Tibial nerve (tissue), 4 donors: Measurements from ENCODE around the gene DLGAP1. TPM values are rescaled to one million over a fixed set of nuclear protein-coding genes. Genes with fewer than 3 reads are reported as not detected.

Experiments
- DNase-seq, 2 donors: peaks; one replicate each; pipeline ENCODE4 v3.0.0-alpha.2; 2019; ENCODE audit warnings: low spot score in 2 of 2
- H3K27ac ChIP-seq, 4 donors: fragments of 200-600 bp; sonication (generic) in 3 of 4; one replicate each; pipeline ENCODE4 v1.5.1; 2017 to 2019; ENCODE audit warnings: mild to moderate bottlenecking in 1 of 4
- H3K27me3 ChIP-seq, 2 donors: fragments of 200-600 bp; sonication (generic) in 1 of 2; one replicate each; pipeline versions ENCODE4 v1.5.1 to v1.6.0; 2017 to 2019
- H3K36me3 ChIP-seq, 3 donors: fragments of 200-600 bp; sonication (generic); one replicate each; pipeline ENCODE4 v1.5.1; 2018 to 2019
- H3K4me1 ChIP-seq, 4 donors: fragments of 200-600 bp; sonication (generic) in 3 of 4; one replicate each; pipeline ENCODE4 v1.5.1; 2017 to 2019
- H3K4me3 ChIP-seq, 4 donors: fragments of 200-600 bp; sonication (generic) in 3 of 4; one replicate each; pipeline ENCODE4 v1.5.1; 2017 to 2019; ENCODE audit warnings: mild to moderate bottlenecking in 1 of 4, moderate library complexity in 1 of 4
- H3K9me3 ChIP-seq, 4 donors: fragments of 200-600 bp; sonication (generic) in 3 of 4; one replicate each; pipeline ENCODE4 v1.5.1; 2017 to 2019
- CTCF ChIP-seq, 5 experiments: fragments of 200-600 bp in 3 of 5; fragments of 450-650 bp in 2 of 5; sonication (generic) in 3 of 5; IDR thresholded peaks; one replicate each; pipeline ENCODE4 v1.5.1; 2016 to 2019; ENCODE audit warnings: antibody characterized with exemption in 5 of 5, mild to moderate bottlenecking in 3 of 5, moderate library complexity in 2 of 5
- EP300 ChIP-seq, 2 donors: sonication (generic); formaldehyde crosslinking; IDR thresholded peaks; one replicate each; pipeline ENCODE4 v1.6.1; 2017; ENCODE audit warnings: antibody characterized with exemption in 2 of 2, mild to moderate bottlenecking in 1 of 2
- POLR2A ChIP-seq, 2 donors: fragments of 450-650 bp; IDR thresholded peaks; one replicate each; pipeline ENCODE4 v1.6.1; 2017; ENCODE audit warnings: antibody characterized with exemption in 2 of 2, mild to moderate bottlenecking in 2 of 2, moderate library complexity in 2 of 2
- WGBS, 2 donors: methylation state at CpG; one replicate each; pipeline ENCODE4 v1.1.5; 2018; 5-methylcytosine and 5-hydroxymethylcytosine counted together
- total RNA-seq, 4 donors: library from RNA; depleted of rRNA; stranded (reverse); fragments of >200 nt; gene quantifications; one replicate each; pipeline ENCODE4 v1.1.0, GENCODE V29; 2016

DLGAP1 gene
- total RNA-seq, 4 donors from 2014 or later, result 1.5 to 18.3 (median 2.5) TPM

GRCh38 chr18:3693410-3693809 is 761.7 kb downstream of the DLGAP1 start:
- WGBS, 2 donors, result 37 to 51% methylated on average over 2 of the region's 2 CpGs
- Histone ChIP-seq H3K27ac (no peak overlapping the region), H3K27me3 (no peaks in the 10 kb centered on the region), H3K36me3 (no peaks in the 10 kb centered on the region), H3K4me3 (no peak overlapping the region), H3K4me1 (peaks cover 0 to 12% (median 0%) of the 10 kb centered on the region in 4 donors), H3K9me3 (no peaks in the 10 kb centered on the region)
- no peak for DNase-seq
- TF ChIP-seq CTCF (IDR thresholded peaks at IDR 0.05), result no peak
- TF ChIP-seq POLR2A (IDR thresholded peaks at IDR 0.05), result no peak
- no peak for TF ChIP-seq EP300 (IDR thresholded peaks at IDR 0.05)

DNA sequence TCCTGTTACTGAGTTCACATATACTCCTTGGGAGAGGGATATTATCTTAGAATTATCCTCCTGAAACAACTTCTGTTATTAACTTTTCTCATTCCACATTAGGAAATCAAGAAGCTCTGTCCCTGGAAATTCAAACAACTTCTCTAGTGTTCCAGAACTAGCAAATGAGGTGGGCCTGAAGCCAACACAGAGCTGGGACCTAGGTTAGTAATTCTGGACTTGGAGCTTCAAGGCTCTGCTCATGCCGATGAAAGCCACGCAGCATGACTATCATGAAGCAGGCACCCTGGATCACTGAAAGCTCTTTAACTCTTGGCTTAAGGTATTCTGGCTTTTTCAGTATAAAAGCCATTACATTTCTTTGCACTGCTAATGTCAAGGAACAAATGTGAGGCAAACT is 762.4 kb downstream of the DLGAP1 start:
- TF ChIP-seq CTCF (IDR thresholded peaks at IDR 0.05) (no peak), POLR2A (IDR thresholded peaks at IDR 0.05) (no peak), EP300 (IDR thresholded peaks at IDR 0.05) (no peak)
- Histone ChIP-seq H3K9me3 (no peaks in the 10 kb centered on the region), H3K4me1 (peaks cover 0 to 12% (median 0%) of the 10 kb centered on the region in 4 donors), H3K27me3 (no peaks in the 10 kb centered on the region), H3K27ac (no peak overlapping the region), H3K4me3 (no peak overlapping the region), H3K36me3 (no peaks in the 10 kb centered on the region)
- no peak for DNase-seq
- WGBS, 2 donors, result 73 to 81% methylated on average over 2 of the region's 2 CpGs

DNA sequence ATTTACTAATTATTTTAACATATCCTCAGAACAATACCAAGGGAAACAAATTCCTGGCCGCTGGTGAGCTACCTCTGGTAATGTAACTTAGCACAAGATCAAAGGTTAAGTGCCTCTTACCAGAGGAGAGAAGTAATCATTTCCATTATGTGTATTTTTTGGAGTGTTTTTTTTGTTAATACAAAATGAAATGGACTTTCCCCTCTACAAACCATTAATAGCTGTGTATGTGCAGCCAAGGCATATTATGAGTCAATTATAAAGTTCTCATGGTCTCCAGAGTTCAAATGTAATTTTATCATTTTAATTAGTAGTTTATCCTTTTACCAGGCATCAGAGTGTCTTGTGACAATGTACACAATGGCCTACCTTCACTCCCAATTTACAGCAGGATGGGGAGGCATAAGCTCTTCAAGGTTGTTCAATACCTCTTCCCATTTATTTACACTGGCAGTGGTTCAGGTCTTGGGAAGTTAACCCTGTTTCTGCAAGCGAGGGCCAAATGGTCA is 762.9 kb downstream of the DLGAP1 start:
- DNase-seq, result no peak
- H3K4me1 ChIP-seq, result peaks cover 0 to 12% (median 0%) of the 10 kb centered on the region in 4 donors
- no peak overlapping the region for H3K4me3 ChIP-seq
- TF ChIP-seq EP300 (IDR thresholded peaks at IDR 0.05) (no peak), CTCF (IDR thresholded peaks at IDR 0.05) (no peak), POLR2A (IDR thresholded peaks at IDR 0.05) (no peak)
- no peaks in the 10 kb centered on the region for H3K27me3 ChIP-seq
- WGBS, 2 donors, result 55 to 60% methylated on average over 2 of the region's 2 CpGs
- H3K27ac ChIP-seq, result no peak overlapping the region
- no peaks in the 10 kb centered on the region for H3K36me3 ChIP-seq
- H3K9me3 ChIP-seq, result no peaks in the 10 kb centered on the region

DNA sequence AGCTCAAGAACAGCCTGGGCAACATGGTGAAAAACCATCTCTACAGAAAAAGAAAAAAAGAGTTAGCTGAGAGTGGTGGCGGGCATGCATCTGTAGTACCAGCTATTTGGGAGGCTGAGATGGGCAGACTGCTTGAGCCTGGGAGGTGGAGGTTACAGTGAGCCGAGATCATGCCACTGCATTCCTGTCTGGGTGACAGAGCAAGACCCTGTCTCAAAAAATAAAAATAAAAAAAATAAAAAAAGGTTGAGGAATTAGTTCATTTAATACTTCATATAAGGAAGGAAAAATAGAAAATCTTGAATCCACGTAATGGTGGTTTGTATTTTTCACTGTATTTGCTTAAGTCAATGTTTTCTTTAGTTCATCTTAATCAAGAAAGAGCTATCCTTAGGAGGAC is 763.4 kb downstream of the DLGAP1 start:
- TF ChIP-seq EP300 (IDR thresholded peaks at IDR 0.05) (no peak), CTCF (IDR thresholded peaks at IDR 0.05) (no peak), POLR2A (IDR thresholded peaks at IDR 0.05) (no peak)
- 73 to 82% methylated on average over 3 of the region's 3 CpGs for WGBS, 2 donors
- no peak for DNase-seq
- Histone ChIP-seq H3K4me1 (peaks cover 0 to 12% (median 0%) of the 10 kb centered on the region in 4 donors), H3K27ac (no peak overlapping the region), H3K36me3 (no peaks in the 10 kb centered on the region), H3K4me3 (no peak overlapping the region), H3K27me3 (no peaks in the 10 kb centered on the region), H3K9me3 (peaks cover 0 to 4% (median 0%) of the 10 kb centered on the region in 4 donors)

- 71 to 85% methylated on average over 1 of the region's 1 CpG for WGBS, 2 donors
- H3K27me3 ChIP-seq, result no peaks in the 10 kb centered on the region
- peaks cover 0 to 12% (median 0%) of the 10 kb centered on the region in 4 donors for H3K4me1 ChIP-seq
- TF ChIP-seq POLR2A (IDR thresholded peaks at IDR 0.05) (no peak), CTCF (IDR thresholded peaks at IDR 0.05) (no peak), EP300 (IDR thresholded peaks at IDR 0.05) (no peak)
- H3K4me3 ChIP-seq, result no peak overlapping the region
- no peak overlapping the region for H3K27ac ChIP-seq
- no peak for DNase-seq
- H3K36me3 ChIP-seq, result no peaks in the 10 kb centered on the region
- peaks cover 0 to 8% (median 0%) of the 10 kb centered on the region in 4 donors for H3K9me3 ChIP-seq
Measured at GRCh38 chr18:3690764-3691066, 764.4 kb downstream of the DLGAP1 start.
